Adrenal gland (tissue), 12 donors: Measurements from ENCODE around the gene IQGAP1. TPM values are rescaled to one million over a fixed set of nuclear protein-coding genes. Genes with fewer than 3 reads are reported as not detected.

Experiments
- DNase-seq, 7 donors: peaks; one replicate each; pipeline ENCODE4 v3.0.0-alpha.2; 2019 to 2020
- H3K27ac ChIP-seq, 5 donors: fragments of 200-600 bp; sonication (generic) in 4 of 5; 1 replicate in 3 of 5; 2 replicates in 2 of 5; pipeline versions ENCODE4 v1.5.1 to v1.8.0; 2016 to 2020; ENCODE audit warnings: mild to moderate bottlenecking in 1 of 5
- H3K27me3 ChIP-seq: fragments of 200-600 bp; 2 replicates; pipeline ENCODE4 v1.8.0; 2021
- H3K36me3 ChIP-seq, 2 donors: fragments of 200-600 bp; replicated peaks in 1 of 2; 1 replicate in 1 of 2; 2 replicates in 1 of 2; pipeline versions ENCODE4 v1.5.1 to v1.8.0; 2018 to 2022
- H3K4me1 ChIP-seq, 2 donors: fragments of 200-600 bp; replicated peaks in 1 of 2; 1 replicate in 1 of 2; 2 replicates in 1 of 2; pipeline versions ENCODE4 v1.5.1 to v1.8.0; 2018 to 2021
- H3K4me3 ChIP-seq, 4 donors: fragments of 200-600 bp; sonication (generic) in 3 of 4; one replicate each; pipeline ENCODE4 v1.5.1; 2016 to 2018
- H3K9me3 ChIP-seq, 3 donors: fragments of 200-600 bp; sonication (generic) in 1 of 3; replicated peaks in 1 of 3; 1 replicate in 2 of 3; 2 replicates in 1 of 3; pipeline versions ENCODE4 v1.5.1 to v1.8.0; 2016 to 2021
- CTCF ChIP-seq, 6 experiments: fragments of 450-650 bp in 4 of 6; fragments of 200-600 bp in 2 of 6; sonication (generic) in 1 of 6; IDR thresholded peaks; 1 replicate in 5 of 6; 2 replicates in 1 of 6; pipeline versions ENCODE4 v1.5.1 to v1.8.0; 2016 to 2021; ENCODE audit warnings: antibody characterized with exemption in 6 of 6, mild to moderate bottlenecking in 2 of 6, moderate library complexity in 1 of 6
- POLR2A ChIP-seq, 2 donors: fragments of 450-650 bp; IDR thresholded peaks; one replicate each; pipeline ENCODE4 v1.6.1; 2017; ENCODE audit warnings: antibody characterized with exemption in 2 of 2, mild to moderate bottlenecking in 2 of 2, moderate library complexity in 1 of 2
- WGBS, 4 donors: extraction: QIAGEN DNeasy Blood & Tissue Kit in 2 of 4; methylation state at CpG; one replicate each; pipeline versions ENCODE4 v1.1.5 to v1.1.7; 2013 to 2017; 5-methylcytosine and 5-hydroxymethylcytosine counted together
- intact Hi-C, 2 donors: fragments of 100-400 bp; cut with DNase I; formaldehyde crosslinking; loops; one replicate each; pipeline versions ENCODE4 v1.14.1 to v1.15.0; 2022 to 2023
- polyA plus RNA-seq, 3 donors: library from polyadenylated mRNA; stranded (reverse); fragments of 200-250 nt in 2 of 3; fragments of 350-450 nt in 1 of 3; fragmentation: Illumina TruSeq in 1 of 3; extraction: RNeasy Lipid Tissue Mini Kit (QIAGEN cat#74804) in 1 of 3; gene quantifications; one replicate each; pipeline ENCODE4 v1.2.3, GENCODE V29; 2013 to 2014
- total RNA-seq, 9 donors: library from RNA; depleted of rRNA in 4 of 9; stranded (reverse); fragments of >200 nt in 4 of 9; fragments of 120-200 nt in 1 of 9; fragmentation: NEBNext Ultra II Directional in 1 of 9; extraction: Animal tissue kit (Norgen Biotek cat#: 25700) in 1 of 9; gene quantifications; one replicate each; pipeline versions ENCODE4 v1.1.0 to v1.2.4, GENCODE V29; 2013 to 2023
- donor health status: healthy with polysubstance abuse.
- donor health status: Bipolar disorder and iron deficiency.
- donor health status: DM: yes; HTN: yes; CAD: no.
- donor health status: DM: no; HTN: no; CAD: no.
- donor health status: DM: no; HTN: no; CAD: no.
- donor health status: DM: yes; HTN: yes; CAD: no.

IQGAP1 gene
- total and polyA plus RNA-seq, 12 donors: 34.3 to 261 (median 150) TPM

GRCh38 chr15:90362936-90363212 is 25.2 kb upstream of the IQGAP1 start:
- peak; percentile 49 to 80 (median 72) for DNase-seq
- H3K27ac ChIP-seq: peak overlapping the region; percentile 34 to 96 (median 86)
- no peak for TF ChIP-seq CTCF (IDR thresholded peaks at IDR 0.05)
- TF ChIP-seq POLR2A (IDR thresholded peaks at IDR 0.05): peak in 1 of 2 donors; percentile 55
- H3K4me1 ChIP-seq: peaks cover 18 to 26% of the 10 kb centered on the region in 2 donors
- no peaks in the 10 kb centered on the region for H3K9me3 ChIP-seq
- H3K4me3 ChIP-seq: no peak overlapping the region
- WGBS, 4 donors: 19 to 41% (median 24%) methylated on average over 2 of the region's 2 CpGs
- H3K36me3 ChIP-seq: peaks cover 0 to 7% of the 10 kb centered on the region in 2 donors
- intact Hi-C loops: loop anchor here in 1 of 2 donors (5.0 kb wide), 1 partner anchor 114 kb away; no protein-coding TSS in a partner anchor
- H3K27me3 ChIP-seq: no peaks in the 10 kb centered on the region

GRCh38 chr15:90364251-90364650 is 23.8 kb upstream of the IQGAP1 start:
- peaks cover 0 to 7% of the 10 kb centered on the region in 2 donors for H3K36me3 ChIP-seq
- H3K9me3 ChIP-seq: no peaks in the 10 kb centered on the region
- H3K27me3 ChIP-seq: no peaks in the 10 kb centered on the region
- no peak overlapping the region for H3K4me3 ChIP-seq
- WGBS, 4 donors: 44 to 59% (median 46%) methylated on average over 4 of the region's 4 CpGs
- DNase-seq: no peak
- H3K27ac ChIP-seq: no peak overlapping the region
- H3K4me1 ChIP-seq: peaks cover 18 to 29% of the 10 kb centered on the region in 2 donors
- intact Hi-C loops: loop anchor here in 1 of 2 donors (5.0 kb wide), 1 partner anchor 113 kb away; no protein-coding TSS in a partner anchor
- TF ChIP-seq POLR2A (IDR thresholded peaks at IDR 0.05): no peak
- TF ChIP-seq CTCF (IDR thresholded peaks at IDR 0.05): no peak

- H3K4me1 ChIP-seq: peaks cover 18 to 36% of the 10 kb centered on the region in 2 donors
- 91 to 94% (median 93%) methylated on average over 15 of the region's 15 CpGs for WGBS, 4 donors
- TF ChIP-seq CTCF (IDR thresholded peaks at IDR 0.05) (no peak), POLR2A (IDR thresholded peaks at IDR 0.05) (no peak)
- no peaks in the 10 kb centered on the region for H3K9me3 ChIP-seq
- peaks cover 0 to 2% of the 10 kb centered on the region in 2 donors for H3K36me3 ChIP-seq
- no peak overlapping the region for H3K4me3 ChIP-seq
- no peaks in the 10 kb centered on the region for H3K27me3 ChIP-seq
- intact Hi-C loops: no loop called here
- no peak for DNase-seq
- H3K27ac ChIP-seq: no peak overlapping the region
Measured at GRCh38 chr15:90365414-90366055, 22.5 kb upstream of the IQGAP1 start.

GRCh38 chr15:90367576-90367975 is 20.5 kb upstream of the IQGAP1 start:
- no peak overlapping the region for H3K4me3 ChIP-seq
- H3K27ac ChIP-seq: peak overlapping the region in 4 of 5 donors; percentile 6 to 60 (median 27)
- peaks cover 9 to 22% of the 10 kb centered on the region in 2 donors for H3K4me1 ChIP-seq
- H3K27me3 ChIP-seq: no peaks in the 10 kb centered on the region
- no peak for DNase-seq
- 19 to 30% (median 23%) methylated on average over 3 of the region's 3 CpGs for WGBS, 4 donors
- H3K9me3 ChIP-seq: no peaks in the 10 kb centered on the region
- no peaks in the 10 kb centered on the region for H3K36me3 ChIP-seq
- intact Hi-C loops: no loop called here
- TF ChIP-seq CTCF (IDR thresholded peaks at IDR 0.05) (no peak), POLR2A (IDR thresholded peaks at IDR 0.05) (no peak)
